ENCODE measurements around the gene MPRIP.
"Not testable (repeated sequence)": the region's sequence is repeated elsewhere in the genome, so short reads cannot be mapped to it uniquely, and the experiment has no call there.

The MPRIP gene

DNA sequence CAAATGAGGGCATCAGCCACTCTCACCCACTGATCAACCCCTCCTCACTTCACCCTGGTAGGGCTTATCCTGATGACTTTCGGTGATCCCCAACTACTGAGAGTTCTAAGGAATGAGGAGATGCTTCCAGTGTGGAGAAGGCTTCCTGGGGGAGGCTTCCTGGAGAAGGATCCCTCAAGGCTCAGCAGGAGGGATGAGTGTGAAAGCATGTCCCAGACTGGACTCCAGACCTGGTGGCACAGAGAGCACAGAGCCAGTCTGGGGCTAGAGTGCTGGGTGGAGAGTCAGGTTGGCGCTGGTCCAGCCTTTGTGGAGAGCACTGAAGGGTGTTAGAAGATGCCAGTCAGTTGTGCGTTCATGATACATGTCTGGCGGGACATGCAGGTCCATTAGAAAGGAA is 110.1 kb downstream of the MPRIP start:
- no peak overlapping the region for H3K4me3 ChIP-seq (ENCODE audit: low read depth, low read length)
- no peak for DNase-seq (ENCODE audit: low read depth)

DNA sequence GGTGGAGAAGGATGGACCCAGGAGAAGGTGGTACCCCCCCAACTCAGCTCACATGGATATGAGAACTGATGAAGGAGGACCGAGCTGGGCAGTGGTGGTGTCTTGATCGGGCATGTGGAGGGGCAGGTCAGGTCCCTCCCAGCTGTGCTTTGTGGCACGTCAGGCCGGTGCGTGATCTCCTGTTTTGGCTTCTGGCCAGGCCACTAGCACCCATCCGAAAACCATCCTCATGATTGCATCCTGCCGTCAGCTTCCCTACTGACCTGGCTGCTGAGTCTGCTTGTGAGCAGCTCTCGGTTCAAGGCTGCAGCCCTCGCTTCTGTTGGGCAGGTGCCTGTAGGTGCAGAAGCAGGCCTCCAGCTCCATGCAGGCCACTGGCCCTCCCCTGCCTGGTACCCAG is 110.8 kb downstream of the MPRIP start:
- DNase-seq (ENCODE audit: low read depth), result no peak
- no peak overlapping the region for H3K4me3 ChIP-seq (ENCODE audit: low read depth, low read length)

DNA sequence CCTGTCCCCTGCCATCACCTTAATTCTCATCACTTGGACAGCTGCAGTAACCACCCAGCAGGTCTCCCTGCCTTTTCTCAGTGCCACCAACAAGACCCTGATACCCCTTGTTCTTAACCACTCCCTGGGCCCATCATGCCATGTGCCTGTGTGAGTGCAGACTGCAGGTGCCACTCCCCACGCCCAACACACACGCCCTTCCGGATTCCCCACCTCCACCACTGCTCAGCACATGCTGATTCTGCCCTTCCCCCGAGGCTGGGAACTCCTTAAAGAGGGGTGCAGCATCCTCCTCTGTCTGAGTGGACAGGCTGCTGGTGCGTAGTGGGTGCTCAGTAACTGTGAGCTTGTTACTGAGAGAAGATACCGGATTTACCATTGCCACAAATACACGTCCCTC is 111.5 kb downstream of the MPRIP start:
- DNase-seq (ENCODE audit: low read depth), result no peak
- no peak overlapping the region for H3K4me3 ChIP-seq (ENCODE audit: low read depth, low read length)

DNA sequence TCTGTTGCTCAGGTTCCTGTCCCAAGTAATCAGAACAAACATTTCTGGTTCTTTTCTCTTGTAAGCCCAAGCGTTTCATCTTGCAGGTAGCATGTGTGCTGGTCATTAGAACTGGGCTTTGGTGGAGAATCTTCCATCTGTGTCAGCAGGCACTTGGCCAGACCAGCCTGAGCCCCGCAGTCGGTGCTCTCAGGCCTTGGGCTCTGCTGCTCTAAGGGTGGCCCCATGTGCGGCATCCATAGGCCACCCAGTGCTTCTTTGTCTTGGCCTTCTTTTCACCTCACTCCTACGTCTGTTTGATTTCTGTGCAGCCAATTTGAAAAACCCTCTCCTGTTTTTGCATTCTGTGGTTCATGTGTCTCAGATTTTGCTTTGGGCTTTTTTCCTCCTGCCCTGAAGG is 112.3 kb downstream of the MPRIP start:
- DNase-seq (ENCODE audit: low read depth), result no peak
- H3K4me3 ChIP-seq (ENCODE audit: low read depth, low read length), result no peak overlapping the region

- H3K4me3 ChIP-seq (ENCODE audit: low read depth, low read length), result no peak overlapping the region
- no peak for DNase-seq (ENCODE audit: low read depth)
These were observed 112.7 kb downstream of the MPRIP start for GRCh38 chr17:17154981-17155380.

DNA sequence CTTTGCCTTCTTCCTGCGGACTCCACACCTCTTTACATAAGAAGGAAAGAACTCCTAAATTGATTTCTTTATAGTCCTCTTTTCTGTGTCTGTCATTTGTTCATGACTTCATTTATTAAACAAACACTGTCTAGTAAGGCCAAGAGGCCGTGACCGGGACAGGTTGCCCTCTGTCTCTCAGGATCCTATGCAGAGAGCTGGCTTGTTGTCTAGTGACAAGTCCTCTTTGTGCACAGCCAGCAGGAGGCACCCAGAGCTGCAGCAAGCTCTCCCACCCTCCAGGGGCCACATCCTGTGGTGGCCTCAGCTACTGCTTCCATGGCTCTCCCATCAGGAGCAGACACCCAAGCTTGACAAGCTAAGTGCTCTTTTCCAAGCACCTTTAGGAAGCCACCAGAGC is 113.3 kb downstream of the MPRIP start:
- H3K4me3 ChIP-seq (ENCODE audit: low read depth, low read length), result no peak overlapping the region
- no peak for DNase-seq (ENCODE audit: low read depth)

GRCh38 chr17:17156107-17156506 is 113.8 kb downstream of the MPRIP start:
- H3K4me3 ChIP-seq (ENCODE audit: low read depth, low read length), result no peak overlapping the region
- peak; percentile 46 for DNase-seq (ENCODE audit: low read depth)

GRCh38 chr17:17156511-17156910 is 114.3 kb downstream of the MPRIP start:
- no peak for DNase-seq (ENCODE audit: low read depth)
- H3K4me3 ChIP-seq (ENCODE audit: low read depth, low read length), result no peak overlapping the region

DNA sequence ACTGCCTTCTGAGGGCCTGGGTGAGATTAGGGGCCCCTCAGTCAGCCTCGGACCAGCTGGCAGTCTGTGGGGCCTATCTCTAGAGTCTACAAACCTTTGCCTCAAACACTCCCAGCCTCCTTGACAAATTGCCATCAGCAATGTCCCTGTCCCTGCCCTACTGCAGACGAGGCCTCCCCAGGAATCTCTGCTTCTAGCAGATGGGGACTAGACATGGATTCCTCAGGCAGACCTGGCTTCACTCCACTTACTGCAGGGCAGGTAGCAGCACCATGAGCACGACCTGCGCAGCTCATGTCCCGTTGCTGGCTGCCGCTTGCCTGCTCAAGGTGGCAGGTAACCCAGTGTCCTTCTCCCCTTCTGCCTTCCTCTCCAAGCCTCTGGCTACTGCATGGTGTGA is 114.8 kb downstream of the MPRIP start:
- H3K4me3 ChIP-seq (ENCODE audit: low read depth, low read length), result no peak overlapping the region
- no peak for DNase-seq (ENCODE audit: low read depth)

DNA sequence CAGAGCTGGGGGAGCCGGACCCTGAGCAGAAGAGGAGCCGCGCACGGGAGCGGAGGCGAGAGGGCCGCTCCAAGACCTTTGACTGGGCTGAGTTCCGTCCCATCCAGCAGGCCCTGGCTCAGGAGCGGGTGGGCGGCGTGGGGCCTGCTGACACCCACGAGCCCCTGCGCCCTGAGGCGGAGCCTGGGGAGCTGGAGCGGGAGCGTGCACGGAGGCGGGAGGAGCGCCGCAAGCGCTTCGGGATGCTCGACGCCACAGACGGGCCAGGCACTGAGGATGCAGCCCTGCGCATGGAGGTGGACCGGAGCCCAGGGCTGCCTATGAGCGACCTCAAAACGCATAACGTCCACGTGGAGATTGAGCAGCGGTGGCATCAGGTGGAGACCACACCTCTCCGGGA is 116.2 kb downstream of the MPRIP start:
- H3K4me3 ChIP-seq (ENCODE audit: low read depth, low read length); DNase-seq (ENCODE audit: low read depth): not testable (repeated sequence)

DNA sequence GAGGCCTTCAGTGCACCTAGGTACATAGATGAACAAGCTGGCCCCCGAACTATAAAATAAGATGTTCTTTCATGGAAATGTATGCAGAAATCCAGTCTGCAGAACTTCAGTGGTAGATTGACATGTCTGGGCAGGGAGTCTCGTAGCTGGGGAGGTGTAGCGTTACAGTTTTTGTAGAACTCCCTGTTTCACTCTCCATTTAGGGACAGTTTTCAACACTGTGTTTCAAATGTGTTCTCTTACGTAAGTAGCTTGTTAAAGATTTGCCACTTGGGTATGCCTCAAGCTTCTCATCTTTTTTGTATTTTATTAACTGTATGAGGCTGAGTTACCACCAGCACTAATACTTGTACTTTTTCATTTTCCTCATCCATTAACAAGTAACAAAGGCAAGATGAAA is 117.3 kb downstream of the MPRIP start:
- no peak overlapping the region for H3K4me3 ChIP-seq (ENCODE audit: low read depth, low read length)
- no peak for DNase-seq (ENCODE audit: low read depth)

GRCh38 chr17:17161121-17161520 is 118.9 kb downstream of the MPRIP start:
- H3K4me3 ChIP-seq (ENCODE audit: low read depth, low read length), result no peak overlapping the region
- no peak for DNase-seq (ENCODE audit: low read depth)

- H3K4me3 ChIP-seq (ENCODE audit: low read depth, low read length), result no peak overlapping the region
- DNase-seq (ENCODE audit: low read depth), result no peak
These were observed 119.5 kb downstream of the MPRIP start for GRCh38 chr17:17161759-17162158.

DNA sequence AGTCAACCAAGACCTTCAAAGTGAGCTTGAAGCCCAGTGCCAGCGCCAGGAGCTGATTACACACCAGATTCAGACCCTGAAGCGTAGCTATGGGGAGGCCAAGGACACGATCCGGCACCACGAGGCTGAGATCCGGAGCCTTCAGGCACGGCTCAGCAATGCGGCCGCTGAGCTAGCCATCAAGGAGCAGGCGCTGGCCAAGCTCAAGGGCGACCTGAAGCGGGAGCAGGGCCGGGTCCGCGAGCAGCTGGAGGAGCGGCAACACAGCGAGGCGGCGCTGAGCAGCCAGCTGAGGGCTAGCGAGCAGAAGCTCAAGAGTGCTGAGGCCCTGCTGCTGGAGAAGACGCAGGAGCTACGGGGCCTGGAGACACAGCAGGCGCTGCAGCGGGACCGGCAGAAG is 121.9 kb downstream of the MPRIP start:
- no peak overlapping the region for H3K4me3 ChIP-seq (ENCODE audit: low read depth, low read length)
- no peak for DNase-seq (ENCODE audit: low read depth)

DNA sequence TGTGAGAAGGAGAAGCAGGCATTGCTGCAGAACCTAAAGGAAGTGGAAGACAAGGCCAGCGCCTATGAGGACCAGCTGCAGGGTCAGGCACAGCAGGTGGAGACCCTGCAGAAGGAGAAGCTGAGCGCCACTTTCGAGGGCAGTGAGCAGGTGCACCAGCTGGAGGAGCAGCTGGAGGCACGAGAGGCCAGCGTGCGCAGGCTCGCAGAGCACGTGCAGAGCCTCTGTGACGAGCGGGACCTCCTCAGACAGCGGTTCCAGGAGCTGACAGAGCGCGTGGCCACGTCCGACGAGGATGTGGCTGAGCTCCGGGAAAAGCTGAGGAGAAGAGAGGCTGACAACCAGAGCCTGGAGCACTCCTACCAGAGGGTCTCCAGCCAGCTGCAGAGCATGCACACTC is 122.4 kb downstream of the MPRIP start:
- no peak overlapping the region for H3K4me3 ChIP-seq (ENCODE audit: low read depth, low read length)
- DNase-seq (ENCODE audit: low read depth), result no peak

GRCh38 chr17:17165666-17166308 is 123.5 kb downstream of the MPRIP start:
- no peak for DNase-seq (ENCODE audit: low read depth)
- no peak overlapping the region for H3K4me3 ChIP-seq (ENCODE audit: low read depth, low read length)

DNA sequence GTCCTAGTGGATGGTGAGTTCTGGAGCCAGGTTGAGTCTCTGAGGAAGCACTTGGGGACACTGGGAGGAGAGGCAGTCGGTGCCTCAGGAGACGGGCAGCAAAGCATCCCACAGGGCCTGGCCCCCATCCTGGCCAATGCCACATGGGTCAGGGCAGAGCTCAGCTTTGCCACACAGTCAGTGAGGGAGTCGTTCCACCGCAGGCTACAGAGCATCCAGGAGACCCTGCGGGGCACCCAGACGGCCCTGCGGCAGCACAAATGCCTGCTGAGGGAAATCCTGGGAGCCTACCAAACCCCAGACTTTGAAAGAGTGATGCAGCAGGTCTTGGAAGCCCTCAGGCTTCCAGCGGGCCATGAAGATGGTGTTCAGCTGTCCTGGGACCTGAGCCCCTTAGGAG is 124.2 kb downstream of the MPRIP start:
- H3K4me3 ChIP-seq (ENCODE audit: low read depth, low read length), result no peak overlapping the region
- DNase-seq (ENCODE audit: low read depth), result no peak

GRCh38 chr17:17167356-17167755 is 125.1 kb downstream of the MPRIP start:
- no peak overlapping the region for H3K4me3 ChIP-seq (ENCODE audit: low read depth, low read length)
- DNase-seq (ENCODE audit: low read depth), result no peak

DNA sequence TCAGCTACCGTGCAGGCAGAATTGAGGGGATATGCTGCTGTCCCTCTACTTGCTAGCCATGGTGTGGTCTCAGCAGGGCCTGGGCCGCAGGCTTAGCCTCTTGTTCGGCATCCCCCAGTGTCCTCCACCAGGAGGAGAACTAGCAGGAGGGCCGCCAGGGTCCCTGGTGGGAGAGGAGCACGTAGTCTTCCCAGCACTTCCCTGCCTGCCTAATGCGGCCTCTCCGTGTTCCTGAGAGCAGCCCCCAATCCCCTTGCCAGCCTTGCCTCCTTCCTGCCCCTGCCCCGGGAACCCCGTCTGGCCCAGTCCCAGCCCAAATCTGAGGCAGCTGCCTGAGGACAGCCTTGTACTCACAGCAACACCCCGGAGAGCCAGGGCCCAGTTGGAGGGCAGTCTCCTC is 125.7 kb downstream of the MPRIP start:
- no peak overlapping the region for H3K4me3 ChIP-seq (ENCODE audit: low read depth, low read length)
- DNase-seq (ENCODE audit: low read depth), result no peak

- H3K4me3 ChIP-seq (ENCODE audit: low read depth, low read length), result no peak overlapping the region
- no peak for DNase-seq (ENCODE audit: low read depth)
These were observed 126.1 kb downstream of the MPRIP start for GRCh38 chr17:17168401-17168800.

DNA sequence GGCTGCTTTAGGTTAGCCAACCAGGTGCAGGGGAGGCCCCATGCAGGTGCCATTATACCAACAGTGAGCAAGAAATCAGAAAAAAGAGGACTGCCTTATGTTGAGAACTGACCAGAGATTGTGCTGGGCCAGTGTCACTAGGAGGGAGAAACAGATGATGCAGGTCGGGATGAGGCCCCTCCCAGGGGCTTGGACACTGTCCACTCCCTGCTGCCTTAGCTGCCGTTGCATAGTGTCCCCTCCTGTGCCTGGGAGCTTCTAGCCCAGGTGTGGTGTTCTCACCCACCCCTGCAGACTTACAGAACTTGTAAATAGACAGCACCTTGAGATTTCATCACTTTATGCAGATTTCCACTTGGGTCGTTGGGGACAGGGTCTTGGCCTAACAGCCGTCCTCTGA is 127.1 kb downstream of the MPRIP start:
- no peak overlapping the region for H3K4me3 ChIP-seq (ENCODE audit: low read depth, low read length)
- no peak for DNase-seq (ENCODE audit: low read depth)

DNA sequence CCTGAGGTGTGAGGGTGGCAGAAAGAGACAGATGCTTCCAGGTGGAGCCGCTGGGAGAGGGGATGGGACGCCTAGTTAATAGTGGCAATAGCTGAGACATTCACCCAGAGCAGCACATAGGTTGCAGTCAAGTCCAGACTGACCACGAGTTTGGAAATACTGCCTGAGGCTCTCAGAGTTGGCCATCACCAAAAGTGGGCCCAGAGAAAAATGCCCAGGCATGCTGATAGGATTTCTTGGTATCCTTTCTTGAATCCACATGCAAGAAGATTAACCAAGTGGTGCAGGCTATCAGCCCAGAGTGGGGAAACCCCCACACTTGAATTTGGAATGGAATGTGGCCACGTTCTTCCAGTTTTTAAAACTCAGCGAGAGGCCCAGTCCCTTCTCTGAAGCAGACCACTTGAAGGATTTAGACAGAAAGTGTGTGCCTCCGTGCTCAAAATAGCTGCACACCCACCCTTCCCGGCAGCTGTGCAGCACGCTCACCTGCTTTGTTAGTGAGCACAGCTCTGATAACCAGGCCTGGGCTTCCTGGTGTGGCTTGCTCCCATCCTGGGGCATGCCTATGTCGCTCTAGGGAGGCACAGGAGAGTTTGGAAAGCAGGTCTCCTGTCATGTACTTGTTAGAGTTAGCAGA is 128.2 kb downstream of the MPRIP start:
- no peak overlapping the region for H3K4me3 ChIP-seq (ENCODE audit: low read depth, low read length)
- no peak for DNase-seq (ENCODE audit: low read depth)

All from skeletal muscle cell (primary cell).